Mesothelial cell of epicardium (in vitro differentiated cells): ENCODE results near the gene PLCB1. TPM values are rescaled to one million over a fixed set of nuclear protein-coding genes. Genes with fewer than 3 reads are reported as not detected.

Experiments used
- DNase-seq, 2 experiments: peaks; one replicate each; pipeline ENCODE4 v3.0.0; 2021; ENCODE audit warnings: low spot score in 2 of 2; ENCODE audit not compliant: unreplicated experiment in 2 of 2
- H3K27ac Mint-ChIP-seq: 2 replicates; pipeline ENCODE4 v1.8.0; 2021; ENCODE audit warnings: mixed read lengths
- H3K27me3 Mint-ChIP-seq: 2 replicates; pipeline ENCODE4 v1.8.0; 2021; ENCODE audit warnings: low read depth, mixed read lengths
- H3K36me3 Mint-ChIP-seq: 2 replicates; pipeline ENCODE4 v1.8.0; 2021; ENCODE audit warnings: mixed read lengths
- H3K4me1 Mint-ChIP-seq: 2 replicates; pipeline ENCODE4 v1.8.0; 2021; ENCODE audit warnings: mixed read lengths
- H3K4me3 Mint-ChIP-seq: 2 replicates; pipeline ENCODE4 v1.8.0; 2021; ENCODE audit warnings: mild to moderate bottlenecking, moderate library complexity, mixed read lengths
- H3K9me3 Mint-ChIP-seq: 2 replicates; pipeline ENCODE4 v1.8.0; 2021; ENCODE audit warnings: mixed read lengths
- CTCF ChIP-seq: fragments of 200-600 bp; sonication (generic); IDR thresholded peaks from one replicate; pipeline ENCODE4 v1.5.0; 2021; ENCODE audit warnings: antibody characterized with exemption; ENCODE audit not compliant: unreplicated experiment
- total RNA-seq: library from RNA; stranded (reverse); gene quantifications from 3 replicates; pipeline ENCODE4 v1.2.1, GENCODE V29; 2021

PLCB1 gene
- total RNA-seq, 1 donor from 2014 or later = 41.5 TPM

DNA sequence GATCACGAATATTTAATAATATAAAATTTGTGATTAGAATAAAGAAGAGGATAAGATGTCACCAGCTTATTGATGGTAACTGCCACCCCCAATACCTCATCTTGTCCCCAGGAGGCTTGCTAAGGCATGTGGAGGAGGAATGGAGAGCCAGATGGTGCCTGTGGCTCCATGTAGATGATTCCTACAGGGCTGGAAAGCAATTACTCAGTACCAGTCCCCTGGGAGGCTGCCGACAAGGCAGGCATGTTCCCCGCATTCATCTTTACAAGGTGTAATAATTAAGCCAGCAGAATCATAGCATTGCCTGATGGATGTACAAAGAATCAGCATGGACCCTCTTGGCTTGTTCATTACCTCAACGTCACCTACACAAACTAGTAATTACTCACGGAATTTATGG lies 155.3 kb downstream of the PLCB1 start:
- H3K27ac Mint-ChIP-seq = no peak overlapping the region
- no peaks in the 10 kb centered on the region for H3K36me3 Mint-ChIP-seq
- no peak overlapping the region for H3K4me3 Mint-ChIP-seq

GRCh38 chr20:8291200-8291599 lies 159.1 kb downstream of the PLCB1 start:
- no peak for DNase-seq
- Mint-ChIP-seq H3K27me3 (peaks cover 2% of the 10 kb centered on the region), H3K36me3 (no peaks in the 10 kb centered on the region), H3K4me1 (peaks cover 5% of the 10 kb centered on the region), H3K4me3 (no peak overlapping the region), H3K27ac (no peak overlapping the region), H3K9me3 (no peaks in the 10 kb centered on the region)
- no peak for TF ChIP-seq CTCF

More for the DNA sequence above, 155.3 kb downstream of the PLCB1 start:
- Mint-ChIP-seq H3K27me3 (peaks cover 2% of the 10 kb centered on the region), H3K9me3 (peaks cover 3% of the 10 kb centered on the region), H3K4me1 (peaks cover 5% of the 10 kb centered on the region)
- DNase-seq = no peak
- no peak for TF ChIP-seq CTCF

GRCh38 chr20:8291873-8292272 lies 159.8 kb downstream of the PLCB1 start:
- no peak overlapping the region for H3K4me3 Mint-ChIP-seq
- H3K36me3 Mint-ChIP-seq = no peaks in the 10 kb centered on the region
- no peak overlapping the region for H3K27ac Mint-ChIP-seq
- DNase-seq = no peak
- no peak for TF ChIP-seq CTCF
- H3K4me1 Mint-ChIP-seq = peaks cover 5% of the 10 kb centered on the region
- peaks cover 2% of the 10 kb centered on the region for H3K27me3 Mint-ChIP-seq
- no peaks in the 10 kb centered on the region for H3K9me3 Mint-ChIP-seq

GRCh38 chr20:8292793-8293192 lies 160.7 kb downstream of the PLCB1 start:
- Mint-ChIP-seq H3K27ac (no peak overlapping the region), H3K9me3 (no peaks in the 10 kb centered on the region), H3K36me3 (no peaks in the 10 kb centered on the region), H3K4me3 (no peak overlapping the region), H3K27me3 (peaks cover 2% of the 10 kb centered on the region), H3K4me1 (peaks cover 5% of the 10 kb centered on the region)
- TF ChIP-seq CTCF = no peak
- DNase-seq = no peak

- peaks cover 5% of the 10 kb centered on the region for H3K4me1 Mint-ChIP-seq
- H3K9me3 Mint-ChIP-seq = no peaks in the 10 kb centered on the region
- no peak for DNase-seq
- peaks cover 2% of the 10 kb centered on the region for H3K27me3 Mint-ChIP-seq
- no peak overlapping the region for H3K4me3 Mint-ChIP-seq
- no peak overlapping the region for H3K27ac Mint-ChIP-seq
- no peak for TF ChIP-seq CTCF
- H3K36me3 Mint-ChIP-seq = no peaks in the 10 kb centered on the region
Observed at GRCh38 chr20:8293750-8294149, 161.7 kb downstream of the PLCB1 start.

GRCh38 chr20:8296536-8296935 lies 164.5 kb downstream of the PLCB1 start:
- Mint-ChIP-seq H3K36me3 (no peaks in the 10 kb centered on the region), H3K27me3 (no peaks in the 10 kb centered on the region), H3K27ac (no peak overlapping the region), H3K4me1 (peaks cover 5% of the 10 kb centered on the region), H3K4me3 (no peak overlapping the region), H3K9me3 (no peaks in the 10 kb centered on the region)
- DNase-seq = no peak
- TF ChIP-seq CTCF = no peak
